Femur (tissue), 1 donor: ENCODE measurements around the gene NEDD8.

Experiments used
- DNase-seq: peaks from one replicate; pipeline ENCODE4 v3.0.0-alpha.2; 2017

Gene NEDD8

GRCh38 chr14:24262821-24263733 is 30.9 kb upstream of the NEDD8 start, which contains the start of gene TGM1:
Gene TGM1, minus strand, starts transcription at chr14:24263177. Its CDS starts 825 bp downstream, at chr14:24262352.
- no peak for DNase-seq

- no peak for DNase-seq
These were observed 29.8 kb upstream of the NEDD8 start for GRCh38 chr14:24261969-24262327.

GRCh38 chr14:24261256-24261968 is 29.2 kb upstream of the NEDD8 start:
- no peak for DNase-seq

GRCh38 chr14:24260780-24261157 is 28.6 kb upstream of the NEDD8 start:
- DNase-seq: no peak

GRCh38 chr14:24260026-24260779 is 28.0 kb upstream of the NEDD8 start:
- DNase-seq: no peak

GRCh38 chr14:24259282-24260025 is 27.3 kb upstream of the NEDD8 start:
- DNase-seq: peak; percentile 62

GRCh38 chr14:24258548-24259265 is 26.5 kb upstream of the NEDD8 start:
- no peak for DNase-seq

GRCh38 chr14:24258119-24258518 is 26.0 kb upstream of the NEDD8 start:
- DNase-seq: no peak

GRCh38 chr14:24256960-24257359 is 24.8 kb upstream of the NEDD8 start:
- DNase-seq: no peak

GRCh38 chr14:24255931-24256711 is 24.0 kb upstream of the NEDD8 start:
- no peak for DNase-seq

- DNase-seq: no peak
These were observed 23.3 kb upstream of the NEDD8 start for GRCh38 chr14:24255438-24255837.

GRCh38 chr14:24254630-24255392 is 22.6 kb upstream of the NEDD8 start:
- no peak for DNase-seq

GRCh38 chr14:24253936-24254335 is 21.8 kb upstream of the NEDD8 start:
- DNase-seq: no peak

- no peak for DNase-seq
These were observed 20.3 kb upstream of the NEDD8 start for GRCh38 chr14:24252289-24253124.

GRCh38 chr14:24251880-24252288 is 19.7 kb upstream of the NEDD8 start:
- no peak for DNase-seq

GRCh38 chr14:24250354-24250753 is 18.2 kb upstream of the NEDD8 start:
- DNase-seq: no peak

GRCh38 chr14:24249230-24250021 is 17.3 kb upstream of the NEDD8 start:
- DNase-seq: no peak

- DNase-seq: no peak
These were observed 15.3 kb upstream of the NEDD8 start for GRCh38 chr14:24247422-24247821.
